HL-60/S4 treated with phorbol 12-myristate 13-acetate at 8.2 ng/mL for 4 days and 3 days (cell line): ENCODE measurements around the gene NGEF.

Experiments
- in situ Hi-C: fragments of 300-500 bp; cut with MboI; formaldehyde crosslinking; loops from 2 replicates; pipeline ENCODE4 v1.15.0; 2022; ENCODE audit warnings: low sequenced_read_pairs

NGEF gene

GRCh38 chr2:232887171-232887850, 125.7 kb downstream of the NGEF start:
- in situ Hi-C loops, result no loop called here

GRCh38 chr2:232886632-232887031, 126.4 kb downstream of the NGEF start:
- in situ Hi-C loops, result no loop called here

GRCh38 chr2:232886176-232886575, 126.9 kb downstream of the NGEF start:
- in situ Hi-C loops, result no loop called here

- in situ Hi-C loops, result no loop called here
These were observed 127.6 kb downstream of the NGEF start for GRCh38 chr2:232885264-232885961.

GRCh38 chr2:232884549-232885263, 128.3 kb downstream of the NGEF start:
- in situ Hi-C loops, result no loop called here

GRCh38 chr2:232884001-232884421, 129.0 kb downstream of the NGEF start:
- in situ Hi-C loops, result no loop called here

- in situ Hi-C loops, result no loop called here
These were observed 129.8 kb downstream of the NGEF start for GRCh38 chr2:232883116-232883721.

- in situ Hi-C loops, result no loop called here
These were observed 130.4 kb downstream of the NGEF start for GRCh38 chr2:232882505-232883115.

GRCh38 chr2:232882085-232882484, 131.0 kb downstream of the NGEF start:
- in situ Hi-C loops, result no loop called here

- in situ Hi-C loops, result no loop called here
These were observed 132.2 kb downstream of the NGEF start for GRCh38 chr2:232880764-232881351.

- in situ Hi-C loops, result no loop called here
These were observed 133.2 kb downstream of the NGEF start for GRCh38 chr2:232879618-232880494.

- in situ Hi-C loops, result no loop called here
These were observed 134.0 kb downstream of the NGEF start for GRCh38 chr2:232878855-232879617.

- in situ Hi-C loops, result no loop called here
These were observed 135.0 kb downstream of the NGEF start for GRCh38 chr2:232877940-232878511.

- in situ Hi-C loops, result no loop called here
These were observed 136.0 kb downstream of the NGEF start for GRCh38 chr2:232876978-232877441.

GRCh38 chr2:232876161-232876977, 136.7 kb downstream of the NGEF start:
- in situ Hi-C loops, result no loop called here

- in situ Hi-C loops, result no loop called here
These were observed 137.6 kb downstream of the NGEF start for GRCh38 chr2:232875256-232876121.
